PC-9 (cell line): ENCODE data around the gene APCDD1L. TPM values are rescaled to one million over a fixed set of nuclear protein-coding genes. Genes with fewer than 3 reads are reported as not detected.

ENCODE experiments used
- BruUV-seq: library from RNA; stranded (reverse); fragments of 400-500 nt; replicated peaks from 2 replicates; lab custom pipeline; 2021; lab: Mats Ljungman, UMichigan
- CTCF ChIA-PET: fragments of 300-600 bp; sonication (Branson Sonifier 250); formaldehyde crosslinking; loops from one replicate; lab custom pipeline; 2022; ENCODE audit warnings: antibody characterized with exemption; lab: Charles Lee
- POLR2A ChIA-PET: fragments of 300-600 bp; sonication (Branson Sonifier 250); formaldehyde crosslinking; loops from one replicate; lab custom pipeline; 2022; ENCODE audit warnings: antibody characterized with exemption; ENCODE audit not compliant: unreplicated experiment; lab: Charles Lee
- DNase-seq, 2 experiments: peaks; one replicate each; pipeline versions ENCODE4 v3.0.0 to v3.0.0-alpha.2; 2015 to 2022; ENCODE audit warnings: mixed read lengths in 1 of 2
- H2AFZ ChIP-seq: fragments of 200-600 bp; sonication (generic); 2 replicates; pipeline ENCODE4 v1.8.1; 2017; ENCODE audit warnings: antibody characterized with exemption
- H3F3A ChIP-seq: fragments of 200-600 bp; sonication (generic); 2 replicates; pipeline ENCODE4 v1.8.1; 2017; ENCODE audit warnings: antibody characterized with exemption, mild to moderate bottlenecking, low read depth; ENCODE audit not compliant: insufficient read depth
- H3K27ac ChIP-seq: fragments of 200-600 bp; sonication (generic); 2 replicates; pipeline ENCODE4 v1.6.1; 2016; ENCODE audit warnings: mixed run types
- H3K27me3 ChIP-seq: fragments of 200-600 bp; sonication (generic); 2 replicates; pipeline ENCODE4 v1.6.1; 2016; ENCODE audit warnings: low read depth, mixed run types; ENCODE audit not compliant: insufficient read depth
- H3K36me3 ChIP-seq: fragments of 200-600 bp; sonication (generic); 2 replicates; pipeline ENCODE4 v1.6.1; 2016; ENCODE audit warnings: low read depth, mixed run types
- H3K4me1 ChIP-seq: fragments of 200-600 bp; sonication (generic); replicated peaks from 2 replicates; pipeline ENCODE4 v1.6.1; 2016; ENCODE audit warnings: mixed run types; ENCODE audit not compliant: insufficient read depth
- H3K4me2 ChIP-seq: fragments of 200-600 bp; sonication (generic); 2 replicates; pipeline ENCODE4 v1.6.1; 2017; ENCODE audit warnings: mixed run types
- H3K4me3 ChIP-seq: fragments of 200-600 bp; sonication (generic); 2 replicates; pipeline ENCODE4 v1.6.1; 2016; ENCODE audit warnings: mixed run types
- H3K79me2 ChIP-seq: fragments of 200-600 bp; sonication (generic); 2 replicates; pipeline ENCODE4 v1.6.1; 2017; ENCODE audit warnings: low read depth, mixed run types
- H3K9me2 ChIP-seq: fragments of 200-600 bp; sonication (generic); 2 replicates; pipeline ENCODE4 v1.8.1; 2017; ENCODE audit warnings: mild to moderate bottlenecking; ENCODE audit not compliant: insufficient read depth
- H3K9me3 ChIP-seq: fragments of 200-600 bp; sonication (generic); 2 replicates; pipeline ENCODE4 v1.8.1; 2016; ENCODE audit warnings: low read depth; ENCODE audit not compliant: insufficient read depth
- H4K20me1 ChIP-seq: fragments of 200-600 bp; sonication (generic); 2 replicates; pipeline ENCODE4 v1.8.1; 2017; ENCODE audit not compliant: insufficient read depth
- EZH2 ChIP-seq: fragments of 200-600 bp; sonication (generic); IDR thresholded peaks from 2 replicates; pipeline ENCODE4 v1.8.0; 2017; ENCODE audit warnings: antibody characterized with exemption, low read depth
- intact Hi-C: fragments of 100-400 bp; cut with micrococcal nuclease; formaldehyde crosslinking; loops from one replicate; pipeline ENCODE4 v1.10.0; 2022; ENCODE audit not compliant: unreplicated experiment
- total RNA-seq: library from RNA; stranded (reverse); gene quantifications from 2 replicates; pipeline ENCODE4 v1.2.3, GENCODE V29; 2021
- TF ChIP-seq, protein P1 (sequence below): fragments of 200-600 bp; sonication (generic); conservative IDR thresholded peaks from 2 replicates; pipeline ENCODE4 v1.6.1; 2017; ENCODE audit warnings: mixed run types, antibody characterized with exemption, mild to moderate bottlenecking, moderate library complexity

Gene APCDD1L
- total RNA-seq, 1 experiment from 2014 or later: 3.0 TPM

DNA sequence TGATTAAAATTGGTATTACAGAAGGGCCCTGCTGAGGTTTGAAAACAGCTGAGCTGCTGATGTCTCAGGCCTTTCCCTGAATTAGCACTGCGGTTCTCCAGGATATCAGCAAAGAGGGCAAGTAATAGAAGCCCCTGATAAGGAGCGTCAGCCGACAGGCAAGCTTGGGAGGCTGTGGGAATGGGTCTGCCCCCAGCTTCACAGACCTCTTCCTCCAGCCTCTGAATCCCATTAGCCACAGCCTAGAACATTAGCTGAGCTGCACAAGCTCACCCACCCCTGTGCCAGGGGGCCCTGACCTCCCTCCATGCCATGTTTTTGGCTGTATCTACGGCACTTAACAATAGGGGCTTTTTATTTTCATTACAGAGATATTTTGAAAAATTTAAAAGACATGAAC lies 66.2 kb downstream of the APCDD1L start:
- TF ChIP-seq EZH2: no peak
- TF ChIP-seq, protein P1, sequence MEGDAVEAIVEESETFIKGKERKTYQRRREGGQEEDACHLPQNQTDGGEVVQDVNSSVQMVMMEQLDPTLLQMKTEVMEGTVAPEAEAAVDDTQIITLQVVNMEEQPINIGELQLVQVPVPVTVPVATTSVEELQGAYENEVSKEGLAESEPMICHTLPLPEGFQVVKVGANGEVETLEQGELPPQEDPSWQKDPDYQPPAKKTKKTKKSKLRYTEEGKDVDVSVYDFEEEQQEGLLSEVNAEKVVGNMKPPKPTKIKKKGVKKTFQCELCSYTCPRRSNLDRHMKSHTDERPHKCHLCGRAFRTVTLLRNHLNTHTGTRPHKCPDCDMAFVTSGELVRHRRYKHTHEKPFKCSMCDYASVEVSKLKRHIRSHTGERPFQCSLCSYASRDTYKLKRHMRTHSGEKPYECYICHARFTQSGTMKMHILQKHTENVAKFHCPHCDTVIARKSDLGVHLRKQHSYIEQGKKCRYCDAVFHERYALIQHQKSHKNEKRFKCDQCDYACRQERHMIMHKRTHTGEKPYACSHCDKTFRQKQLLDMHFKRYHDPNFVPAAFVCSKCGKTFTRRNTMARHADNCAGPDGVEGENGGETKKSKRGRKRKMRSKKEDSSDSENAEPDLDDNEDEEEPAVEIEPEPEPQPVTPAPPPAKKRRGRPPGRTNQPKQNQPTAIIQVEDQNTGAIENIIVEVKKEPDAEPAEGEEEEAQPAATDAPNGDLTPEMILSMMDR: no peak
- no peak overlapping the region for H3K4me2 ChIP-seq
- ChIA-PET POLR2A (no interaction called here), CTCF (no interaction called here)
- no peaks in the 10 kb centered on the region for H3K79me2 ChIP-seq
- no peaks in the 10 kb centered on the region for H3K9me2 ChIP-seq
- no peak for DNase-seq
- H3K36me3 ChIP-seq: peaks cover 8% of the 10 kb centered on the region; the same call in 1 of the 2 replicates
- no peaks in the 10 kb centered on the region for H3K4me1 ChIP-seq
- H3F3A ChIP-seq: peaks cover 8% of the 10 kb centered on the region; the same call in 1 of the 2 replicates
- H4K20me1 ChIP-seq: no peaks in the 10 kb centered on the region
- H3K27ac ChIP-seq: no peak overlapping the region
- no peaks in the 10 kb centered on the region for H3K9me3 ChIP-seq
- no peaks in the 10 kb centered on the region for H3K27me3 ChIP-seq
- intact Hi-C loops: loop anchor here (10.0 kb wide), 1 partner anchor 124 kb away; no protein-coding TSS in a partner anchor
- BruUV-seq: no TSS peak
- no peak overlapping the region for H3K4me3 ChIP-seq
- H2AFZ ChIP-seq: no peak overlapping the region

DNA sequence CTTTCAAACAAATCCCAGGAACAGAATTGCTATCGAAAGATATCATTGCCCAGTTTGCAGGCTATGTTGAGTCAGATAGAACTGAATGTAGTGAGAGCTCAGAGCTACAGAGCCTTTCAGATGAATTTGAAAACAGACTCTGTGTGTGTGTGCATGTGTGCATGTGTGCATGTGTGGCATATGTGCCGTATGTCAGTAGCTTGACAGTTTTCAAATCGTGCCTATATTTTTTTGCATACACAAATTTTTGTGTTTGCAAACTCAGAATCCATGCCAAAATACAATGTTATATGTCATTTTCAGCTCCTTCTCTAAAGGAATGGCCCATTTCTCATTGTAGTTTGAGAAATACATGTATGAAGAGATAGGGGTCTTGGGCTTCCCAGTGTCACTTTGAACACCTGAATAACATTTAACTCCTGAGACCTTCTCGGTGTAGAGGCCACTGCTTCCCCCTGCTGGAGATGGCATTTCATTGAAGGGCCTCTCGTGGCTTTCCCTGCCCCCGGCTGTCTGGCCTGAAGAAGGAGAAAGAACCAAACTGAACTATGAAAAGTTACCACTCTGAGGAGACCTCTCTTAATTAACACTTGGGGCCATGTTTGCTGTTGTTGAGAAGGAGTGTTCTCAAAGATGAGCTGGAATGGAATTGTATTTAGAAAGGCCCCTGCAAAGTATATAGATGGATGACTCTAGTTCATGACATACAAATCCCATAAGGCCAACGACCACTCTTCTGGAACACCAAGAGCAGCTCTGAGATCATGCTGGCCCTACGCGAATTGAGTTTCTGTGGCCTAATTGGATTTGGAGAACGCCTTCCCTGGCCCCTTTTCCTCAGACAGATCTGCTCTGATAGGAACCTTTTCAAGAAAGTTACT lies 67.4 kb downstream of the APCDD1L start:
- POLR2A ChIA-PET: interaction anchor here (0.5 to 0.7 kb wide), 2 partner anchors 59 to 73 kb away, joined by 3 to 4 read pairs; no protein-coding TSS in a partner anchor
- H3K4me1 ChIP-seq: no peaks in the 10 kb centered on the region
- BruUV-seq: no TSS peak

DNA sequence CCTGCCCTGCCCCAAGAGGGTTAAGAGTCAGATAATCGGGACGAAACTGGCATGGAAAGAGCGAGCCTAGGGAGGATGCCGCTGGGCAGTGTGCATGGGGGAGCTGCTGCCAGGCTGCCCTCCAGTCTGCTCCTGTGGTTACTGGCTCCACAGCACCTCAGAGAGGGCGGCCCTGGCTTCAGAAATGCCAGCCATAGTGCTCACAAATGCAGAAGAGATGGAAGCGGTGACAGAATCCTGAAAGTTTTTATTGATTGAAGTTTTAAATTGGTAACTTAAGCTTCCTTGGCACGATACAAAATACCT lies 68.3 kb downstream of the APCDD1L start:
- H3F3A ChIP-seq: peaks cover 8% of the 10 kb centered on the region; the same call in 1 of the 2 replicates
- no peak overlapping the region for H3K4me2 ChIP-seq
- no peaks in the 10 kb centered on the region for H3K4me1 ChIP-seq
- TF ChIP-seq, protein P1: no peak
- no peak for TF ChIP-seq EZH2
- H3K4me3 ChIP-seq: no peak overlapping the region
- ChIA-PET CTCF (interaction anchor here (0.7 kb wide), 1 partner anchor 81 kb away, joined by 4 read pairs; no protein-coding TSS in a partner anchor), POLR2A (interaction anchor here (0.7 kb wide), 1 partner anchor 58 kb away, joined by 4 read pairs; no protein-coding TSS in a partner anchor)
- H2AFZ ChIP-seq: no peak overlapping the region
- H3K36me3 ChIP-seq: peaks cover 16% of the 10 kb centered on the region
- no peaks in the 10 kb centered on the region for H3K9me3 ChIP-seq
- H3K27ac ChIP-seq: no peak overlapping the region
- H4K20me1 ChIP-seq: peaks cover 7% of the 10 kb centered on the region; the same call in 1 of the 2 replicates
- intact Hi-C loops: loop anchor here (1.0 to 10.0 kb wide), 2 partner anchors 122 to 210 kb away; no protein-coding TSS in a partner anchor
- BruUV-seq: no TSS peak
- no peak for DNase-seq
- H3K27me3 ChIP-seq: no peaks in the 10 kb centered on the region
- H3K9me2 ChIP-seq: no peaks in the 10 kb centered on the region
- no peaks in the 10 kb centered on the region for H3K79me2 ChIP-seq

More for the DNA sequence above, 67.4 kb downstream of the APCDD1L start:
- Histone ChIP-seq H3K4me3 (no peak overlapping the region), H4K20me1 (peaks cover 2% of the 10 kb centered on the region; the same call in 1 of the 2 replicates), H3K9me2 (no peaks in the 10 kb centered on the region), H3K79me2 (no peaks in the 10 kb centered on the region), H2AFZ (no peak overlapping the region), H3K27ac (no peak overlapping the region), H3K36me3 (peaks cover 12% of the 10 kb centered on the region), H3K27me3 (no peaks in the 10 kb centered on the region), H3K4me2 (no peak overlapping the region), H3K9me3 (no peaks in the 10 kb centered on the region), H3F3A (peaks cover 8% of the 10 kb centered on the region; the same call in 1 of the 2 replicates)
- CTCF ChIA-PET: interaction anchor here (0.7 kb wide), 1 partner anchor 82 kb away, joined by 4 read pairs; no protein-coding TSS in a partner anchor
- peak in 1 of 2 experiments; percentile 56 for DNase-seq
- intact Hi-C loops: loop anchor here (1.0 to 10.0 kb wide), 2 partner anchors 123 to 210 kb away; no protein-coding TSS in a partner anchor
- no peak for TF ChIP-seq EZH2
- TF ChIP-seq, protein P1: peak; percentile 75
